Common myeloid progenitor, CD34-positive (primary cell): ENCODE data around the gene DVL1.
A peak's percentile ranks its signal among the peaks of the same experiment; 100 is the strongest.

Experiments used
- CTCF ChIA-PET: fragments of 350-600 bp; sonication (Branson Sonifier 250); formaldehyde crosslinking; loops from one replicate; lab custom pipeline; 2021; ENCODE audit warnings: antibody characterized with exemption; lab: Charles Lee
- POLR2A ChIA-PET: fragments of 350-600 bp; sonication (Branson Sonifier 250); formaldehyde crosslinking; loops from one replicate; lab custom pipeline; 2021; ENCODE audit warnings: antibody characterized with exemption; lab: Charles Lee
- DNase-seq, 3 donors: peaks; one replicate each; pipeline versions ENCODE4 v3.0.0 to v3.0.0-alpha.2; 2013
- H3K27ac ChIP-seq, 2 experiments: 1 replicate in 1 of 2; 2 replicates in 1 of 2; pipeline ENCODE4 v1.7.0; 2013; ENCODE audit warnings: inconsistent platforms in 2 of 2, low read length in 2 of 2, mild to moderate bottlenecking in 2 of 2, low read depth in 1 of 2, moderate library complexity in 1 of 2; ENCODE audit not compliant: severe bottlenecking in 2 of 2, insufficient read depth in 1 of 2, poor library complexity in 1 of 2
- H3K27me3 ChIP-seq, 5 experiments: replicated peaks in 2 of 5; 1 replicate in 3 of 5; 2 replicates in 2 of 5; pipeline versions ENCODE4 v1.6.1 to v1.7.0; 2013; ENCODE audit warnings: low read length in 4 of 5, mild to moderate bottlenecking in 2 of 5, moderate library complexity in 2 of 5, inconsistent platforms in 1 of 5; ENCODE audit not compliant: insufficient read depth in 5 of 5, control insufficient read depth in 4 of 5
- H3K36me3 ChIP-seq, 4 experiments: 1 replicate in 2 of 4; 2 replicates in 2 of 4; pipeline versions ENCODE4 v1.6.1 to v1.7.0; 2013; ENCODE audit warnings: low read length in 3 of 4, control low read depth in 1 of 4, mild to moderate bottlenecking in 1 of 4; ENCODE audit not compliant: control insufficient read depth in 4 of 4, insufficient read depth in 4 of 4
- H3K4me1 ChIP-seq, 4 experiments: 1 replicate in 3 of 4; 2 replicates in 1 of 4; pipeline versions ENCODE4 v1.6.1 to v1.7.1; 2013; ENCODE audit warnings: low read length in 3 of 4, mild to moderate bottlenecking in 3 of 4, control low read depth in 1 of 4, inconsistent platforms in 1 of 4, moderate library complexity in 1 of 4; ENCODE audit not compliant: control insufficient read depth in 4 of 4, insufficient read depth in 4 of 4; ENCODE audit errors: control extremely low read depth in 1 of 4
- H3K4me3 ChIP-seq, 7 experiments: 1 replicate in 4 of 7; 2 replicates in 3 of 7; pipeline versions ENCODE4 v1.5.1 to v1.7.0; 2013; ENCODE audit warnings: mild to moderate bottlenecking in 7 of 7, low read length in 6 of 7, moderate library complexity in 6 of 7, inconsistent platforms in 2 of 7, low read depth in 2 of 7, control low read depth in 1 of 7; ENCODE audit not compliant: insufficient read depth in 4 of 7, control insufficient read depth in 1 of 7; ENCODE audit errors: extremely low read depth in 1 of 7
- H3K9me3 ChIP-seq, 5 experiments: 1 replicate in 4 of 5; 2 replicates in 1 of 5; pipeline versions ENCODE4 v1.6.1 to v1.7.1; 2013; ENCODE audit warnings: low read length in 4 of 5, mild to moderate bottlenecking in 2 of 5, inconsistent platforms in 1 of 5, low read depth in 1 of 5, moderate library complexity in 1 of 5; ENCODE audit not compliant: control insufficient read depth in 4 of 5, insufficient read depth in 2 of 5; ENCODE audit errors: control extremely low read depth in 1 of 5
- WGBS: methylation state at CpG from one replicate; pipeline ENCODE4 v1.1.5; 2013; ENCODE audit not compliant: insufficient coverage; 5-methylcytosine and 5-hydroxymethylcytosine counted together

Gene DVL1

DNA sequence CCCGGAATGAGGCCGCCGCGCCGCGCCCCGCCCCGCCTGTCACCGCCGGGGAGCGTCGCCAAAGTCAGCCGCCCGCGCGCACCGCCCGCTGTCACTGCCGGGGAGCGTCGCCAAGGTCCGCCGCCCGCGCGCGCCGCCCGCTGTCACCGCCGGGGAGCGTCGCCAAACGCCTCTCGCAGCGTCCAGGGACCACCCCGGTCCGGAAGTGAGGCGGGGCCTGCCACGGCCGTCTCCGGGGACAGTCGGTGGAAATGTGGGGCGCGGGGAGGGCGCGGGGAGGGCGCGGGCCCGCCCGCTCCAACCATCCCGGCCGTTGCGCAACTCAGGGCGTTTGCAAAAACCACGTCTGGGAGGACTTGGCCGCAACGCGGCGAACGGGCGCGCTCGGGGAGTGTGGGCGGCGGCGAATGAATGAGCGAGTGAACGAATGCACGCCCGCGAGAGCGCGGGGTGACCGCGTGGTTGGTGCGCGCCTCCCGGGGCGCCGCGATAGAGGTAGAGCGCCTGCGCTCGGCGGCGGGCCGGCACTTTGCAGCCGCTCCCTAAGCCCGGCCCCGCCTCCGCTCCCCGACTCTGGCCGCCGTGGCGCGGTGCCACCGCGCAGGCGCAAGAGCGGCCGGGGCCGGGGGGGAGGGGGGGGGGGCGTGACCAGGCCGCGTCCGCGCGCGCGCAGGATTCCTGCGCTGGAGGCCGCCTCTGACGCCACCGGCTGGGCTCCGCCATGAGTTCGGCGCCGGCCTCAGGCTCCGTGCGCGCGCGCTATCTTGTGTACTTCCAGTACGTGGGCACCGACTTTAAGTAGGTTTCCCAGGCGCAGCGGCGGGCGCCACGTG is 41.1 kb downstream of the DVL1 start, which contains the start of the genes ACAP3 and PUSL1:
Gene ACAP3 (minus strand): TSS at position 8 of the 833 bp plus-strand sequence. CDS start 115 bp downstream, outside the sequence.
Gene PUSL1 (plus strand): TSS at position 675 of the 833 bp plus-strand sequence. CDS start 47 bp downstream, at position 722.
- H3K27ac ChIP-seq: peak within 1 kb of the TSS in 1 of 2 experiments; percentile 78
- under 1% methylated on average over 100 of the region's 131 CpGs for WGBS
- no peaks in the 10 kb centered on the region for H3K27me3 ChIP-seq
- ChIA-PET POLR2A (no interaction called here), CTCF (no interaction called here)
- H3K9me3 ChIP-seq: no peaks in the 10 kb centered on the region
- peak; percentile 91 to 95 (median 94) for DNase-seq
- H3K4me1 ChIP-seq: peaks cover 4 to 52% (median 51%) of the 10 kb centered on the region in 4 experiments
- peaks cover 3 to 39% (median 22%) of the 10 kb centered on the region in 4 experiments for H3K36me3 ChIP-seq
- peak within 1 kb of the TSS; percentile 45 to 88 (median 80) for H3K4me3 ChIP-seq

DNA sequence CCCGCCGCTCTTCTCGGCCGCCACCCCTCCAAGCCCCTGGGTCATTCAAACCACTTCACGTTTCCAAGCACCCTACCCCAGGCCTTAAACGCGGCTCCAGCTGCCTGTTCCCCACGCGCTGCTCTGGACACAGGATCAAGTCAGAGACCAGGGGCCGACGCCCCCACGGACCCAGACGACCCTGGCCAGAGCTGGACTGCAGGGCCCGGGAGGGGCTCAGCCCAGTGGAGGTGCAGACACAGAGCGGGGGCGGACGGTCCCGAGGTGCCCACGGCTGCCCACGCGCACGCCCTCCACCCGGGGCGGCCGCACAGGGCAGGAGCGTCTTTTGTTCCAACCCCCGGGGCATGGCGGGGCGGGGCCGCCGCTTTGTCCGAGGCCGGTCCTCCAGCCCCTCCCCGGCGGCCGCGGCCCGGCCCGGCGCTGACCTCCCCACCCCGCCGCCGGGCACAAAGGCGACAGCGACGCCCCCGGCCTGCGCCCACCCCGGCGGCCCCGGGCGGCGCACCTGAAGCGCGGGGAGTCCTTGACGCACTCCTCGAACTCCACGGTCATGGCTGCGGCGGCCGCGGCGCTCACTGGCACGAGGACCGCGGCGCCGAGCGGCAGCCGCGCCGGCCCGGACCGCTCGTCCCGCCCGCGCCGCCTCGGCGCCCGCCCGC is 41.8 kb downstream of the DVL1 start:
- POLR2A ChIA-PET: no interaction called here
- Histone ChIP-seq H3K9me3 (no peaks in the 10 kb centered on the region), H3K27me3 (no peaks in the 10 kb centered on the region), H3K4me1 (peaks cover 4 to 55% (median 51%) of the 10 kb centered on the region in 4 experiments), H3K36me3 (peaks cover 3 to 31% (median 17%) of the 10 kb centered on the region in 4 experiments), H3K27ac (peak overlapping the region in 1 of 2 experiments; percentile 49), H3K4me3 (peak overlapping the region; percentile 35 to 88 (median 80))
- CTCF ChIA-PET: no interaction called here
- under 1% methylated on average over 68 of the region's 83 CpGs for WGBS
- no peak for DNase-seq

DNA sequence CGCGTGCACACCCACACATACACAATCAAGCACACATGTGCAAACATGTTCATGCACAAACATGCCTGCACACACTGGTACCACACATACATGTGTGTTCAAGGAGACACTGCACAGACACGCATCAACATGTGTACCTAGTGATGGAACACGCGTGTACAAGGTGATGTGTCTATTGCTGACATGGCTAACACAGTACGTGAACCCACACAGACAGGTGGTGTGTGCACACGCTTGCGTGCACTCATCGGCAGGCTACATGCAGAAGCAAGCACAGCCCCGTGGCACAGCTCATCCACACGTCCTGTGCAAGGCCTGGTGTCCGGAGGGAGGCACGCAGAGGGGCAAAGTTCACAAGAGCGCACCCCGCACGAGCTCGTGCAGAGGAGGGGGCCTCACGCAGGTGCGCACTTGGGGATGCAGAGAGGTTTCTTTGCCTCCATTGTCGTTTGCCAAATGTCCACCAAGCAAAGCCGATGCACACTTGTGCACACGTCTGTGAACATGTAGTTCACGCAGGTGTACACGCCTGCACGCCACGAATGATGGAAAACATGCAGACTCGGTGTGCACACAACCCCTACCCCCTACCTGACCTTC is 42.5 kb downstream of the DVL1 start:
- no peaks in the 10 kb centered on the region for H3K9me3 ChIP-seq
- DNase-seq: no peak
- H3K27ac ChIP-seq: peak overlapping the region in 1 of 2 experiments; percentile 49
- no peaks in the 10 kb centered on the region for H3K27me3 ChIP-seq
- POLR2A ChIA-PET: no interaction called here
- WGBS: 59% methylated on average over 25 of the region's 27 CpGs
- CTCF ChIA-PET: no interaction called here
- peaks cover 4 to 55% (median 51%) of the 10 kb centered on the region in 4 experiments for H3K4me1 ChIP-seq
- peaks cover 2 to 25% (median 14%) of the 10 kb centered on the region in 4 experiments for H3K36me3 ChIP-seq
- H3K4me3 ChIP-seq: peak overlapping the region; percentile 35 to 88 (median 80)

DNA sequence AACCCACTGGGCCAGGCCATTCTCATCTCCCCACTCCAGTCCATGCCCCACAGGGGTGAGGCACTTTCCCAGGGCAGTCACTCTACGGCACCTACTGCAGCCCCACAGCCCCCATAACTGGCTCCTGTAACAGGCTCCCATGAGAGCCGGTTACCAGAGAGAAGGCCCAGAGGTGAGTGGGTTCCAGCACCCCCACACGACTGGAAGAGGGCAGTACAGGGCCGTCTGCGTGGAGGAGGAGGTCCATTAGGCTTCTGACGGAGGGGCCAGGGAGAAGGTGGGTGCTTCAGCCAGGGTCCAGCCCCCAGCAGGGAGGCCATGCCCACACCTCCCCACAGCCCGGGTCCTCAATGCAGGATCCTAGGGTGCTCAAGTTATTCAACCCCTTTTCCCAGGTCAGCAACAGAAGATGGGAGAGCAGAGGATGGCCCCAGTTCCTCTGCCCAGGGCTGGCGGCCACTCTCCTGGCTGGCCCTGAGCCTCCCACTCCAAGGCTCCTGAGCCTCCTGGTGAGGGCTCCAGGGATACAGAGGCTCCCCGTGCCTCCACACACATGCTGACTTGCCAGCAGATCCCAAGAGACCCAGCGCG is 43.1 kb downstream of the DVL1 start:
- Histone ChIP-seq H3K27me3 (no peaks in the 10 kb centered on the region), H3K4me1 (peaks cover 4 to 55% (median 51%) of the 10 kb centered on the region in 4 experiments), H3K27ac (peak overlapping the region in 1 of 2 experiments; percentile 76), H3K36me3 (peaks cover 0 to 19% (median 9%) of the 10 kb centered on the region in 4 experiments), H3K4me3 (peak overlapping the region in 6 of 7 experiments; percentile 55 to 88 (median 82)), H3K9me3 (no peaks in the 10 kb centered on the region)
- DNase-seq: peak in 2 of 3 donors; percentile 43 to 57
- WGBS: 37% methylated on average over 9 of the region's 11 CpGs
- ChIA-PET CTCF (interaction anchor here (0.6 to 1.1 kb wide), 2 partner anchors 16 to 483 kb away, joined by 3 to 4 read pairs; no protein-coding TSS in a partner anchor), POLR2A (no interaction called here)

DNA sequence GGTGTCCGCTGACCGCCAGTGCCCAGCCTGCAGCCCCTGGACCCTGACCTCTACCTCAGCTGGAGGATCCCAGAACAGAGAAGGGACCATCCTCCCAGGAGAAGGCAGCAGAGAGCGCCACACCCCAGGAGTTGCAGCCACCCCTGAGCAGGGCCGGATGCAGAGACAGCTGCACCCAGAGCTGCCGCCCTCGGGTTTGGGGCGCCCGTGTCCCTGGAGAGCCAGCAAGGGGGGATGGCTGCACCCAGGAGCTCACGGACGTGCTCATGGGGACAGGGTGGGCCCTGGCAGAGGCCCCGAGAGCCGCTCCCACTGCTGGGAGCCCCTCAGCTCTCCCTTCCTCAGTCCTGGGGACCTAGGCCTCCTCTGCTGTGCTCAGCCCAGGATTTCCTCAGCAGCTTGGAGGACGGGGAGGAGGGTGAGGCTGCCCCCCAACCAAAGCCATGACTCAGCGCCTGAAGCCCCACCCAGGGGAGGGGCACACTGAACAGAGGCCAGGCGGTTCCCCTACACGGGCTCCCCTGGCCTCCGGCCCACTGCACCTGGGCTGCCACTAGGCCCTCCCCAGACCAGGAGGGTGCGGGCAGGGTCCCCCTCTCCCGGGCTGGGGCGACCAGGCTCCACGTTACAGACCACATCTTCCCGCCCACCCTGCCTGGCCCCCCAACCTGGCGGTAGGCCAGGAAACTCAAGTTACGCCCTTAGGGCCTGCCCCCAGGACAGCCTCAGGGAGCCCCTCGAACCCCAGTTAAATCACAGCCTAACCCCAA is 43.7 kb downstream of the DVL1 start:
- 1% methylated on average over 23 of the region's 25 CpGs for WGBS
- H3K4me3 ChIP-seq: peak overlapping the region; percentile 27 to 88 (median 80)
- H3K36me3 ChIP-seq: peaks cover 0 to 13% (median 6%) of the 10 kb centered on the region in 4 experiments
- H3K4me1 ChIP-seq: peaks cover 4 to 55% (median 51%) of the 10 kb centered on the region in 4 experiments
- ChIA-PET CTCF (interaction anchor here (0.6 to 1.4 kb wide), 3 partner anchors 15 to 484 kb away, joined by 3 to 4 read pairs (median 4); no protein-coding TSS in a partner anchor), POLR2A (interaction anchor here (0.6 to 0.7 kb wide), 2 partner anchors 10 to 107 kb away, joined by 3 read pairs; no protein-coding TSS in a partner anchor)
- no peaks in the 10 kb centered on the region for H3K9me3 ChIP-seq
- DNase-seq: peak; percentile 82 to 94 (median 93)
- H3K27ac ChIP-seq: peak overlapping the region in 1 of 2 experiments; percentile 76
- H3K27me3 ChIP-seq: no peaks in the 10 kb centered on the region
